HepG2 (cell line): ENCODE data around the gene JAG1. TPM values are rescaled to one million over a fixed set of nuclear protein-coding genes. Genes with fewer than 3 reads are reported as not detected.
A peak's percentile ranks its signal among the peaks of the same experiment; 100 is the strongest.

Source experiments
- ARNTL ChIP-seq: sonication (generic); formaldehyde crosslinking; IDR thresholded peaks from 2 replicates; pipeline ENCODE4 v1.4.0; 2020; ENCODE audit warnings: mild to moderate bottlenecking, missing genetic modification reagents
- FOXK1 ChIP-seq: sonication (generic); formaldehyde crosslinking; IDR thresholded peaks from 2 replicates; pipeline ENCODE4 v1.4.0; 2020; ENCODE audit warnings: low read depth, missing genetic modification reagents, borderline replicate concordance
- GPN1 ChIP-seq: sonication (generic); formaldehyde crosslinking; IDR thresholded peaks from 2 replicates; pipeline ENCODE4 v1.5.1; 2020; ENCODE audit warnings: missing genetic modification reagents, borderline replicate concordance
- HOXA3 ChIP-seq: sonication (generic); formaldehyde crosslinking; IDR thresholded peaks from 2 replicates; pipeline ENCODE4 v1.5.0; 2020; ENCODE audit warnings: missing genetic modification reagents
- ISL2 ChIP-seq: sonication (generic); formaldehyde crosslinking; IDR thresholded peaks from 2 replicates; pipeline ENCODE4 v1.5.0; 2020; ENCODE audit warnings: missing genetic modification reagents
- KAT2B ChIP-seq: fragments of 150-350 bp; IDR thresholded peaks from 2 replicates; pipeline ENCODE4 v1.6.1; 2014; ENCODE audit warnings: low read depth, low read length, borderline replicate concordance
- KLF9 ChIP-seq: IDR thresholded peaks from 2 replicates; pipeline ENCODE4 v1.6.1; 2016; ENCODE audit warnings: low read depth
- NFIB ChIP-seq: sonication (generic); formaldehyde crosslinking; IDR thresholded peaks from 2 replicates; pipeline ENCODE4 v1.9.0; 2021; ENCODE audit warnings: missing genetic modification reagents, mild to moderate bottlenecking, borderline replicate concordance
- NFIC ChIP-seq: IDR thresholded peaks from 2 replicates; pipeline ENCODE4 v1.6.1; 2012; ENCODE audit warnings: mild to moderate bottlenecking, low read length, inconsistent platforms
- NFYB ChIP-seq: sonication (generic); formaldehyde crosslinking; IDR thresholded peaks from 2 replicates; pipeline ENCODE4 v1.4.0; 2020; ENCODE audit warnings: missing genetic modification reagents
- PHF8 ChIP-seq: sonication (generic); formaldehyde crosslinking; IDR thresholded peaks from 2 replicates; pipeline ENCODE4 v1.5.0; 2020; ENCODE audit warnings: missing genetic modification reagents
- REPIN1 ChIP-seq: sonication (generic); formaldehyde crosslinking; IDR thresholded peaks from 2 replicates; pipeline ENCODE4 v1.8.0; 2022; ENCODE audit warnings: missing genetic modification reagents, low read depth, mild to moderate bottlenecking, borderline replicate concordance
- STAG1 ChIP-seq: sonication (generic); formaldehyde crosslinking; IDR thresholded peaks from 2 replicates; pipeline ENCODE4 v1.4.0; 2020; ENCODE audit warnings: missing genetic modification reagents
- TRIM24 ChIP-seq: sonication (generic); formaldehyde crosslinking; IDR thresholded peaks from 2 replicates; pipeline ENCODE4 v1.8.0; 2022; ENCODE audit warnings: mild to moderate bottlenecking, missing genetic modification reagents
- ZFP82 ChIP-seq: sonication (generic); formaldehyde crosslinking; IDR thresholded peaks from 2 replicates; pipeline ENCODE4 v1.5.1; 2020; ENCODE audit warnings: mild to moderate bottlenecking, missing genetic modification reagents, borderline replicate concordance
- ZNF101 ChIP-seq: sonication (generic); formaldehyde crosslinking; IDR thresholded peaks from 2 replicates; pipeline ENCODE4 v1.4.0; 2020; ENCODE audit warnings: mild to moderate bottlenecking, low read depth, missing genetic modification reagents, borderline replicate concordance
- ZNF12 ChIP-seq: sonication (generic); formaldehyde crosslinking; IDR thresholded peaks from 2 replicates; pipeline ENCODE4 v1.5.0; 2020; ENCODE audit warnings: missing genetic modification reagents
- ZNF160 ChIP-seq: sonication (generic); formaldehyde crosslinking; IDR thresholded peaks from 2 replicates; pipeline ENCODE4 v1.8.0; 2022; ENCODE audit warnings: mild to moderate bottlenecking, inconsistent platforms, missing genetic modification reagents
- ZNF282 ChIP-seq: fragments of 450-650 bp; IDR thresholded peaks from 2 replicates; pipeline ENCODE4 v1.6.1; 2018; ENCODE audit not compliant: partially characterized antibody
- ZNF333 ChIP-seq: sonication (generic); formaldehyde crosslinking; IDR thresholded peaks from 2 replicates; pipeline ENCODE4 v1.4.0; 2020; ENCODE audit warnings: mild to moderate bottlenecking, missing genetic modification reagents, borderline replicate concordance
- ZNF512B ChIP-seq: sonication (generic); formaldehyde crosslinking; IDR thresholded peaks from 2 replicates; pipeline ENCODE4 v1.5.1; 2020; ENCODE audit warnings: missing genetic modification reagents, mild to moderate bottlenecking, borderline replicate concordance
- ZNF619 ChIP-seq: sonication (generic); formaldehyde crosslinking; IDR thresholded peaks from 2 replicates; pipeline ENCODE4 v1.4.0; 2020; ENCODE audit warnings: mild to moderate bottlenecking, missing genetic modification reagents
- ZNF770 ChIP-seq: sonication (generic); formaldehyde crosslinking; IDR thresholded peaks from 2 replicates; pipeline ENCODE4 v1.5.0; 2020; ENCODE audit warnings: mild to moderate bottlenecking, missing genetic modification reagents
- ZSCAN30 ChIP-seq: sonication (generic); formaldehyde crosslinking; IDR thresholded peaks from 2 replicates; pipeline ENCODE4 v1.5.0; 2020; ENCODE audit warnings: mild to moderate bottlenecking, missing genetic modification reagents
- polyA plus RNA-seq, 8 experiments: library from polyadenylated mRNA; depleted of rRNA in 3 of 8; stranded (reverse) in 7 of 8; unstranded in 1 of 8; fragments of >200 nt; fragmentation: Illumina TruSeq in 4 of 8; extraction: Trizol in 4 of 8; gene quantifications; 2 replicates each; pipeline versions ENCODE4 v1.2.1 to v1.2.3, GENCODE V29; 2011 to 2016; ENCODE audit warnings: low read depth in 4 of 8, missing spikeins in 1 of 8, mixed read lengths in 1 of 8; ENCODE audit not compliant: insufficient read depth in 1 of 8
- total RNA-seq, 5 experiments: library from RNA; depleted of rRNA; stranded (reverse); fragments of >200 nt; fragmentation: Illumina TruSeq; extraction: Trizol; gene quantifications; 2 replicates each; pipeline ENCODE4 v1.2.3, GENCODE V29; 2016; ENCODE audit warnings: low read depth in 1 of 5
- TF ChIP-seq, protein P1 (sequence below): sonication (generic); formaldehyde crosslinking; IDR thresholded peaks from 2 replicates; pipeline ENCODE4 v1.5.1; 2020; ENCODE audit warnings: mild to moderate bottlenecking, moderate library complexity, missing genetic modification reagents

The JAG1 gene
- total and polyA plus RNA-seq, 2 of the 13 experiments (the other 11 are each of a cell fraction or from before 2014, with no cell fraction given), result 47.1 to 56.3 TPM

GRCh38 chr20:10708351-10709185 lies 34.8 kb upstream of the JAG1 start (continued):
- TF ChIP-seq ZNF282 (no peak), STAG1 (CRISPR knock-in tag) (peak; percentile 29), ISL2 (CRISPR knock-in tag) (peak; percentile 95), ZNF12 (peak; percentile 77; the same call in 1 of the 2 replicates), ZNF101 (CRISPR knock-in tag) (no peak), NFIB (CRISPR knock-in tag) (no peak), PHF8 (CRISPR knock-in tag) (no peak), ZFP82 (CRISPR knock-in tag) (no peak), ZNF512B (CRISPR knock-in tag) (no peak), GPN1 (CRISPR knock-in tag) (no peak), ZNF160 (CRISPR knock-in tag) (no peak), ZNF619 (CRISPR knock-in tag) (no peak), ZNF770 (CRISPR knock-in tag) (no peak), HOXA3 (CRISPR knock-in tag) (peak; percentile 58; the same call in 1 of the 2 replicates), ZNF333 (CRISPR knock-in tag) (no peak), KAT2B (no peak), NFYB (CRISPR knock-in tag) (no peak), ZSCAN30 (CRISPR knock-in tag) (no peak), NFIC (peak; percentile 95), FOXK1 (peak; percentile 89; the same call in 1 of the 2 replicates), TRIM24 (CRISPR knock-in tag) (peak; percentile 88), KLF9 (peak; percentile 68; the same call in 1 of the 2 replicates), ARNTL (CRISPR knock-in tag) (0 out of 2 replicates have a peak, but pooled peaks have one; percentile 34), REPIN1 (peak; percentile 75; the same call in 1 of the 2 replicates)
- TF ChIP-seq, protein P1, sequence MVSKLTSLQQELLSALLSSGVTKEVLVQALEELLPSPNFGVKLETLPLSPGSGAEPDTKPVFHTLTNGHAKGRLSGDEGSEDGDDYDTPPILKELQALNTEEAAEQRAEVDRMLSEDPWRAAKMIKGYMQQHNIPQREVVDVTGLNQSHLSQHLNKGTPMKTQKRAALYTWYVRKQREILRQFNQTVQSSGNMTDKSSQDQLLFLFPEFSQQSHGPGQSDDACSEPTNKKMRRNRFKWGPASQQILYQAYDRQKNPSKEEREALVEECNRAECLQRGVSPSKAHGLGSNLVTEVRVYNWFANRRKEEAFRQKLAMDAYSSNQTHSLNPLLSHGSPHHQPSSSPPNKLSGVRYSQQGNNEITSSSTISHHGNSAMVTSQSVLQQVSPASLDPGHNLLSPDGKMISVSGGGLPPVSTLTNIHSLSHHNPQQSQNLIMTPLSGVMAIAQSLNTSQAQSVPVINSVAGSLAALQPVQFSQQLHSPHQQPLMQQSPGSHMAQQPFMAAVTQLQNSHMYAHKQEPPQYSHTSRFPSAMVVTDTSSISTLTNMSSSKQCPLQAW (CRISPR knock-in tag), result peak; percentile 77; the same call in 1 of the 2 replicates
